HepG2 (cell line): ENCODE measurements around the gene KLC4. TPM values are rescaled to one million over a fixed set of nuclear protein-coding genes. Genes with fewer than 3 reads are reported as not detected.

Source experiments
- ADNP ChIP-seq: sonication (generic); formaldehyde crosslinking; IDR thresholded peaks from 2 replicates; pipeline ENCODE4 v1.4.0; 2020; ENCODE audit warnings: missing genetic modification reagents
- AGO2 ChIP-seq: fragments of 200-400 bp; formaldehyde crosslinking; optimal IDR thresholded peaks from 2 replicates; pipeline ENCODE3; 2017; ENCODE audit warnings: mild to moderate bottlenecking, low read depth, low read length, moderate library complexity
- ERF ChIP-seq: IDR thresholded peaks from 2 replicates; pipeline ENCODE4 v1.6.1; 2018; ENCODE audit warnings: missing biosample characterization, missing genetic modification reagents
- ETV6 ChIP-seq: sonication (generic); formaldehyde crosslinking; conservative IDR thresholded peaks from 2 replicates; pipeline ENCODE4 v1.4.0; 2020; ENCODE audit warnings: missing genetic modification reagents
- GTF2F1 ChIP-seq: fragments of 150-350 bp; IDR thresholded peaks from 2 replicates; pipeline ENCODE4 v1.6.1; 2014; ENCODE audit warnings: low read length
- HIVEP1 ChIP-seq: sonication (generic); formaldehyde crosslinking; IDR thresholded peaks from 2 replicates; pipeline ENCODE4 v1.4.0; 2020; ENCODE audit warnings: mild to moderate bottlenecking, missing genetic modification reagents
- HOXA5 ChIP-seq: sonication (generic); formaldehyde crosslinking; IDR thresholded peaks from 2 replicates; pipeline ENCODE4 v1.4.0; 2020; ENCODE audit warnings: missing genetic modification reagents
- MTA1 ChIP-seq: sonication (generic); formaldehyde crosslinking; IDR thresholded peaks from 2 replicates; pipeline ENCODE4 v1.4.0; 2020; ENCODE audit warnings: missing genetic modification reagents, mild to moderate bottlenecking, borderline replicate concordance
- MTF1 ChIP-seq: sonication (generic); formaldehyde crosslinking; IDR thresholded peaks from 2 replicates; pipeline ENCODE4 v1.5.0; 2020; ENCODE audit warnings: missing genetic modification reagents
- RCOR2 ChIP-seq: IDR thresholded peaks from 2 replicates; pipeline ENCODE4 v1.6.1; 2016; ENCODE audit warnings: missing biosample characterization, missing genetic modification reagents
- SOX6 ChIP-seq, 2 experiments: fragments of 450-650 bp in 1 of 2; sonication (generic) in 1 of 2; formaldehyde crosslinking in 1 of 2; IDR thresholded peaks; 2 replicates each; pipeline versions ENCODE4 v1.4.0 to v1.6.1; 2017 to 2020; ENCODE audit warnings: antibody characterized with exemption in 1 of 2, mild to moderate bottlenecking in 1 of 2, missing genetic modification reagents in 1 of 2
- WIZ ChIP-seq: sonication (generic); formaldehyde crosslinking; IDR thresholded peaks from 2 replicates; pipeline ENCODE4 v1.5.1; 2020; ENCODE audit warnings: mild to moderate bottlenecking, missing genetic modification reagents
- YY1 ChIP-seq: IDR thresholded peaks from 2 replicates; pipeline ENCODE4 v1.6.1; 2011; ENCODE audit warnings: low read length, low read depth, moderate library complexity, mild to moderate bottlenecking; ENCODE audit not compliant: insufficient read depth, insufficient replicate concordance
- ZNF101 ChIP-seq: sonication (generic); formaldehyde crosslinking; IDR thresholded peaks from 2 replicates; pipeline ENCODE4 v1.4.0; 2020; ENCODE audit warnings: mild to moderate bottlenecking, low read depth, missing genetic modification reagents, borderline replicate concordance
- ZNF251 ChIP-seq: sonication (generic); formaldehyde crosslinking; IDR thresholded peaks from 2 replicates; pipeline ENCODE4 v1.9.0; 2021; ENCODE audit warnings: mild to moderate bottlenecking, missing genetic modification reagents
- ZNF546 ChIP-seq: sonication (generic); formaldehyde crosslinking; conservative IDR thresholded peaks from 2 replicates; pipeline ENCODE4 v1.8.1; 2023; ENCODE audit warnings: mild to moderate bottlenecking, missing genetic modification reagents
- ZNF607 ChIP-seq: sonication (generic); formaldehyde crosslinking; IDR thresholded peaks from 2 replicates; pipeline ENCODE4 v1.5.1; 2020; ENCODE audit warnings: missing genetic modification reagents, mild to moderate bottlenecking, borderline replicate concordance
- polyA plus RNA-seq, 8 experiments: library from polyadenylated mRNA; depleted of rRNA in 3 of 8; stranded (reverse) in 7 of 8; unstranded in 1 of 8; fragments of >200 nt; fragmentation: Illumina TruSeq in 4 of 8; extraction: Trizol in 4 of 8; gene quantifications; 2 replicates each; pipeline versions ENCODE4 v1.2.1 to v1.2.3, GENCODE V29; 2011 to 2016; ENCODE audit warnings: low read depth in 4 of 8, missing spikeins in 1 of 8, mixed read lengths in 1 of 8; ENCODE audit not compliant: insufficient read depth in 1 of 8
- total RNA-seq, 5 experiments: library from RNA; depleted of rRNA; stranded (reverse); fragments of >200 nt; fragmentation: Illumina TruSeq; extraction: Trizol; gene quantifications; 2 replicates each; pipeline ENCODE4 v1.2.3, GENCODE V29; 2016; ENCODE audit warnings: low read depth in 1 of 5
- TF ChIP-seq, protein P1 (sequence below): sonication (generic); formaldehyde crosslinking; IDR thresholded peaks from 2 replicates; pipeline ENCODE4 v1.9.0; 2022; ENCODE audit warnings: missing genetic modification reagents, mild to moderate bottlenecking, borderline replicate concordance
- TF ChIP-seq, protein P2 (sequence below): sonication (generic); formaldehyde crosslinking; IDR thresholded peaks from 2 replicates; pipeline ENCODE4 v1.9.0; 2021; ENCODE audit warnings: missing genetic modification reagents, mild to moderate bottlenecking, borderline replicate concordance
- TF ChIP-seq, protein P3 (sequence below): sonication (generic); formaldehyde crosslinking; IDR thresholded peaks from 2 replicates; pipeline ENCODE4 v1.4.0; 2020; ENCODE audit warnings: missing genetic modification reagents
- TF ChIP-seq, protein P4 (sequence below): sonication (generic); formaldehyde crosslinking; IDR thresholded peaks from 2 replicates; pipeline ENCODE4 v1.9.0; 2021; ENCODE audit warnings: missing genetic modification reagents, mild to moderate bottlenecking, borderline replicate concordance
- TF ChIP-seq, protein P5 (sequence below): sonication (generic); formaldehyde crosslinking; IDR thresholded peaks from 2 replicates; pipeline ENCODE4 v1.4.0; 2020; ENCODE audit warnings: low read depth, mild to moderate bottlenecking, missing genetic modification reagents

KLC4 gene
- total and polyA plus RNA-seq, 2 of the 13 experiments (the other 11 are each of a cell fraction or from before 2014, with no cell fraction given), result 45.4 to 70.4 TPM

DNA sequence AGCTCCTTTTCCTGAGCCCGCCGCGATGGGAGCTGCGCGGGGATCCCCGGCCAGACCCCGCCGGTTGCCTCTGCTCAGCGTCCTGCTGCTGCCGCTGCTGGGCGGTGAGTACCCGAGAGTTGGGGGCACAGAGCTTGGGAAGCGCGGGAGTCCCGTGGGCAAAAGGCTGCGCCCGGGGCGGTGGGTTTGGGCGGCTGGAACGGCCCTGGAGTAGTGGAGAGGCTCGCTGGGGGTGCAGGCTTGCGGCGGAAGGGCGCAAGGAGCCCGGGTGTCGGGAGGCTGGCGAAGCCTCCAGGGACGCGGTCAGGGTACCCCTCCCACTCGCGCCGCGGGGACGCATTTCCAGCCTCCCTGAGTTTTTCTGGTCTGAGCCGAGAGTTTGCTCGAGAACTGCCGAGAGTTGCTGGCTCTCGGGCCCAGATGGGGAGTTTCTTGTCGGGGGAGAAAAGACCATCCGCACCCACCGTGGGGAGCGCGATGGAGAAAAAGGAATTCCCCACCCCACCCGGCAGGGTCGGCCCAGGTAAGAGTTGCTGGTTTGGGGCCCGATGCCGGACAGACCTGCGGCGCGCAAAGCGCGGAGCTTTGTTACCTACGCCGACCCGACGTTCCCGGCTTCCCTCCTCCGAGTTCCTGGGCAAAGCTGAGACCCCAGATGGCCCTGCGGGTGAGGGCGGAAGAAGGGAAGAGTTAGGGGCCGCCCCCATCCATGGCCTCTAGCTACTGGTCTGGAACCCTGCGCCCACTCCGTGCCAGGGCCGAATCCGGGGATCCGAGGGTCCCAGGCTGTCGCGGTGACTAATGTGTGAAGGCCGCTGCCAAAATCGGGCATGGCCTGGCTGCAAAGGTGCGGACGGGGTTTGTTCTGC is 17.3 kb downstream of the KLC4 start (continued):
- TF ChIP-seq ERF (peak; percentile 52; the same call in 1 of the 2 replicates), ZNF607 (CRISPR knock-in tag) (0 out of 2 replicates have a peak, but pooled peaks have one; percentile 54), SOX6 (IDR thresholded peaks at IDR 0.05) (no peak), SOX6 (CRISPR knock-in tag; IDR thresholded peaks at IDR 0.05) (no peak), HIVEP1 (CRISPR knock-in tag) (peak; percentile 54; the same call in 1 of the 2 replicates), MTF1 (no peak), GTF2F1 (no peak), AGO2 (peak; percentile 73), ZNF546 (peak; percentile 67; the same call in 1 of the 2 replicates), ADNP (CRISPR knock-in tag) (no peak), WIZ (peak; percentile 36; the same call in 1 of the 2 replicates), ZNF101 (CRISPR knock-in tag) (peak; percentile 85; the same call in 1 of the 2 replicates), HOXA5 (peak; percentile 45; the same call in 1 of the 2 replicates), YY1 (peak; percentile 24), MTA1 (peak; percentile 49; the same call in 1 of the 2 replicates), RCOR2 (CRISPR knock-in tag) (no peak), ETV6 (CRISPR knock-in tag) (no peak), ZNF251 (CRISPR knock-in tag) (0 out of 2 replicates have a peak, but pooled peaks have one; percentile 38)
- TF ChIP-seq, protein P1, sequence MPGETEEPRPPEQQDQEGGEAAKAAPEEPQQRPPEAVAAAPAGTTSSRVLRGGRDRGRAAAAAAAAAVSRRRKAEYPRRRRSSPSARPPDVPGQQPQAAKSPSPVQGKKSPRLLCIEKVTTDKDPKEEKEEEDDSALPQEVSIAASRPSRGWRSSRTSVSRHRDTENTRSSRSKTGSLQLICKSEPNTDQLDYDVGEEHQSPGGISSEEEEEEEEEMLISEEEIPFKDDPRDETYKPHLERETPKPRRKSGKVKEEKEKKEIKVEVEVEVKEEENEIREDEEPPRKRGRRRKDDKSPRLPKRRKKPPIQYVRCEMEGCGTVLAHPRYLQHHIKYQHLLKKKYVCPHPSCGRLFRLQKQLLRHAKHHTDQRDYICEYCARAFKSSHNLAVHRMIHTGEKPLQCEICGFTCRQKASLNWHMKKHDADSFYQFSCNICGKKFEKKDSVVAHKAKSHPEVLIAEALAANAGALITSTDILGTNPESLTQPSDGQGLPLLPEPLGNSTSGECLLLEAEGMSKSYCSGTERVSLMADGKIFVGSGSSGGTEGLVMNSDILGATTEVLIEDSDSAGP, result peak; percentile 77; the same call in 1 of the 2 replicates
- TF ChIP-seq, protein P2, sequence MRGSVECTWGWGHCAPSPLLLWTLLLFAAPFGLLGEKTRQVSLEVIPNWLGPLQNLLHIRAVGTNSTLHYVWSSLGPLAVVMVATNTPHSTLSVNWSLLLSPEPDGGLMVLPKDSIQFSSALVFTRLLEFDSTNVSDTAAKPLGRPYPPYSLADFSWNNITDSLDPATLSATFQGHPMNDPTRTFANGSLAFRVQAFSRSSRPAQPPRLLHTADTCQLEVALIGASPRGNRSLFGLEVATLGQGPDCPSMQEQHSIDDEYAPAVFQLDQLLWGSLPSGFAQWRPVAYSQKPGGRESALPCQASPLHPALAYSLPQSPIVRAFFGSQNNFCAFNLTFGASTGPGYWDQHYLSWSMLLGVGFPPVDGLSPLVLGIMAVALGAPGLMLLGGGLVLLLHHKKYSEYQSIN, result no peak
- TF ChIP-seq, protein P3, sequence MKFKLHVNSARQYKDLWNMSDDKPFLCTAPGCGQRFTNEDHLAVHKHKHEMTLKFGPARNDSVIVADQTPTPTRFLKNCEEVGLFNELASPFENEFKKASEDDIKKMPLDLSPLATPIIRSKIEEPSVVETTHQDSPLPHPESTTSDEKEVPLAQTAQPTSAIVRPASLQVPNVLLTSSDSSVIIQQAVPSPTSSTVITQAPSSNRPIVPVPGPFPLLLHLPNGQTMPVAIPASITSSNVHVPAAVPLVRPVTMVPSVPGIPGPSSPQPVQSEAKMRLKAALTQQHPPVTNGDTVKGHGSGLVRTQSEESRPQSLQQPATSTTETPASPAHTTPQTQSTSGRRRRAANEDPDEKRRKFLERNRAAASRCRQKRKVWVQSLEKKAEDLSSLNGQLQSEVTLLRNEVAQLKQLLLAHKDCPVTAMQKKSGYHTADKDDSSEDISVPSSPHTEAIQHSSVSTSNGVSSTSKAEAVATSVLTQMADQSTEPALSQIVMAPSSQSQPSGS (CRISPR knock-in tag), result 0 out of 2 replicates have a peak, but pooled peaks have one; percentile 14
- TF ChIP-seq, protein P4, sequence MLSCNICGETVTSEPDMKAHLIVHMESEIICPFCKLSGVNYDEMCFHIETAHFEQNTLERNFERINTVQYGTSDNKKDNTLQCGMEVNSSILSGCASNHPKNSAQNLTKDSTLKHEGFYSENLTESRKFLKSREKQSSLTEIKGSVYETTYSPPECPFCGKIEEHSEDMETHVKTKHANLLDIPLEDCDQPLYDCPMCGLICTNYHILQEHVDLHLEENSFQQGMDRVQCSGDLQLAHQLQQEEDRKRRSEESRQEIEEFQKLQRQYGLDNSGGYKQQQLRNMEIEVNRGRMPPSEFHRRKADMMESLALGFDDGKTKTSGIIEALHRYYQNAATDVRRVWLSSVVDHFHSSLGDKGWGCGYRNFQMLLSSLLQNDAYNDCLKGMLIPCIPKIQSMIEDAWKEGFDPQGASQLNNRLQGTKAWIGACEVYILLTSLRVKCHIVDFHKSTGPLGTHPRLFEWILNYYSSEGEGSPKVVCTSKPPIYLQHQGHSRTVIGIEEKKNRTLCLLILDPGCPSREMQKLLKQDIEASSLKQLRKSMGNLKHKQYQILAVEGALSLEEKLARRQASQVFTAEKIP (CRISPR knock-in tag), result no peak
- TF ChIP-seq, protein P5, sequence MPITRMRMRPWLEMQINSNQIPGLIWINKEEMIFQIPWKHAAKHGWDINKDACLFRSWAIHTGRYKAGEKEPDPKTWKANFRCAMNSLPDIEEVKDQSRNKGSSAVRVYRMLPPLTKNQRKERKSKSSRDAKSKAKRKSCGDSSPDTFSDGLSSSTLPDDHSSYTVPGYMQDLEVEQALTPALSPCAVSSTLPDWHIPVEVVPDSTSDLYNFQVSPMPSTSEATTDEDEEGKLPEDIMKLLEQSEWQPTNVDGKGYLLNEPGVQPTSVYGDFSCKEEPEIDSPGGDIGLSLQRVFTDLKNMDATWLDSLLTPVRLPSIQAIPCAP (CRISPR knock-in tag), result 0 out of 2 replicates have a peak, but pooled peaks have one; percentile 55
